Placental epithelial cell (primary cell): ENCODE data around the gene PLPP3. TPM values are rescaled to one million over a fixed set of nuclear protein-coding genes. Genes with fewer than 3 reads are reported as not detected.

ENCODE experiments used
- small RNA-seq: library from RNA; depleted of rRNA; stranded (forward); fragments of <200 nt; gene quantifications from one replicate; pipeline ENCODE3, GENCODE V24; 2012
- total RNA-seq: library from RNA; depleted of rRNA; stranded (reverse); fragments of >200 nt; gene quantifications from 2 replicates; pipeline ENCODE4 v1.2.3, GENCODE V29; 2012

Gene PLPP3
- total RNA-seq, result 78.0 and 93.4 TPM in 2 replicates

GRCh38 chr1:56578963-56579875 lies at the start of gene PLPP3:
Gene PLPP3, minus strand, starts transcription at chr1:56579563. Its CDS starts 547 bp downstream, at chr1:56579016.

Small RNAs within 50 kb of the gene (small RNA-seq; reads per million reads assigned to genes)
- gene AC099789.1, result not detected

Other genes starting within 250 kb of the PLPP3 start
- gene PRKAA2, start 65.8 kb upstream of the PLPP3 start, total RNA-seq, result under 0.01 and 0.11 TPM in 2 replicates
- not detected in 2 replicates for gene FYB2, start 239.8 kb upstream of the PLPP3 start, total RNA-seq